ENCODE results near the gene TUBD1.
"Not testable (repeated sequence)": the region's sequence is repeated elsewhere in the genome, so short reads cannot be mapped to it uniquely, and the experiment has no call there.

Gene TUBD1

GRCh38 chr17:59856859-59857794, 35.6 kb downstream of the TUBD1 start:
- TF ChIP-seq CTCF (IDR thresholded peaks at IDR 0.05; ENCODE audit: low read depth, low read length), result no peak
- no peak overlapping the region for H3K4me3 ChIP-seq (ENCODE audit: low read depth, low read length)

GRCh38 chr17:59853919-59854729, 38.6 kb downstream of the TUBD1 start:
- not testable (repeated sequence) for H3K4me3 ChIP-seq (ENCODE audit: low read depth, low read length)

GRCh38 chr17:59853168-59853918, 39.4 kb downstream of the TUBD1 start:
- peak; percentile 52 for TF ChIP-seq CTCF (IDR thresholded peaks at IDR 0.05; ENCODE audit: low read depth, low read length)
- H3K4me3 ChIP-seq (ENCODE audit: low read depth, low read length), result no peak overlapping the region

GRCh38 chr17:59852847-59853167, 39.9 kb downstream of the TUBD1 start:
- H3K4me3 ChIP-seq (ENCODE audit: low read depth, low read length), result not testable (repeated sequence)

- no peak overlapping the region for H3K4me3 ChIP-seq (ENCODE audit: low read depth, low read length)
- no peak for TF ChIP-seq CTCF (IDR thresholded peaks at IDR 0.05; ENCODE audit: low read depth, low read length)
Observed at GRCh38 chr17:59851439-59852375, 41.0 kb downstream of the TUBD1 start.

- not testable (repeated sequence) for H3K4me3 ChIP-seq (ENCODE audit: low read depth, low read length)
Observed at GRCh38 chr17:59850311-59850710, 42.4 kb downstream of the TUBD1 start.

GRCh38 chr17:59848778-59849177, 44.0 kb downstream of the TUBD1 start:
- no peak for TF ChIP-seq CTCF (IDR thresholded peaks at IDR 0.05; ENCODE audit: low read depth, low read length)
- no peak overlapping the region for H3K4me3 ChIP-seq (ENCODE audit: low read depth, low read length)

- H3K4me3 ChIP-seq (ENCODE audit: low read depth, low read length), result no peak overlapping the region
- no peak for TF ChIP-seq CTCF (IDR thresholded peaks at IDR 0.05; ENCODE audit: low read depth, low read length)
Observed at GRCh38 chr17:59848385-59848668, 44.4 kb downstream of the TUBD1 start.
